SK-N-MC (cell line): Measurements from ENCODE around the gene PRR9.

Source experiments
- EZH2 ChIP-seq: fragments of 200-600 bp; sonication (generic); IDR thresholded peaks from one replicate; pipeline ENCODE4 v1.6.1; 2017; ENCODE audit warnings: antibody characterized with exemption
- FOXP2 ChIP-seq: optimal IDR thresholded peaks from 2 replicates; pipeline ENCODE3; 2011; ENCODE audit warnings: mild to moderate bottlenecking, moderate library complexity; ENCODE audit not compliant: insufficient read depth; ENCODE audit errors: extremely low read length, control extremely low read depth
- POLR2AphosphoS5 ChIP-seq: IDR thresholded peaks from 2 replicates; pipeline ENCODE4 v1.6.1; 2012; ENCODE audit warnings: mild to moderate bottlenecking, low read depth, low read length, borderline replicate concordance

- TF ChIP-seq EZH2 (no peak), POLR2AphosphoS5 (no peak), FOXP2 (no peak)
These were observed 34.2 kb downstream of the PRR9 start for GRCh38 chr1:153251562-153251961.
